ENCODE results near the gene ABCA10. TPM values are rescaled to one million over a fixed set of nuclear protein-coding genes. Genes with fewer than 3 reads are reported as not detected.

Gene ABCA10
- polyA plus RNA-seq, 2 of the 4 experiments (the other 2 are of a cell fraction), result 0.22 to 0.66 TPM

- TF ChIP-seq E2F6 (IDR thresholded peaks at IDR 0.05; ENCODE audit: borderline replicate concordance, low read depth) (no peak), FOXS1 (CRISPR knock-in tag; IDR thresholded peaks at IDR 0.05) (no peak)
Observed at GRCh38 chr17:69130627-69131296, 97.9 kb downstream of the ABCA10 start (continued).

DNA sequence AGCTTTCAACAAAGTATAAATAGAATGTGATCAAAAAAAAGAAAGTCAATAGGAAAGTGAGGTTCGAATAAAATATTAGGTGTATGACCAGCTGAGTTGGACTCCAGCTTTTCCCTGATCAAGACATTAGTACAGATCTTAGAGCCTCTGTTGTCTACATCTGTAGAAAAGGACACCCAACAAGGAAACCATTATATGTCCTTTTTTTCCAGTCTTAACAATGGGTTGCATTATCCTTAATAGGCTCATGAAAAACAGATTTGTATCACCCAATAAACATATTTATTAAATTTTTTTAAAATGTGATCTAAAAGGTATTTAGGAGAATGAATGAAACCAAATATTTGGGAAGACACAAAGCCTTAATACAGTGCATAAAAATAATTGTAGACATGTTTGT lies 105.0 kb downstream of the ABCA10 start:
- DNase-seq (ENCODE audit: low read depth in 1 of 2, low spot score in 1 of 2), result no peak
- H3K4me1 ChIP-seq, result no peaks in the 10 kb centered on the region
- FAIRE-seq, result no peak
- H3K4me2 ChIP-seq, result no peak overlapping the region
- H3K9me3 ChIP-seq, result no peaks in the 10 kb centered on the region
- POLR2A ChIA-PET, result no interaction called here
- CTCF ChIA-PET, result no interaction called here
- H3K27ac ChIP-seq, result no peak overlapping the region
- ATAC-seq, result no peak
- no peak for TF ChIP-seq ESRRA (IDR thresholded peaks at IDR 0.05; ENCODE audit: borderline replicate concordance, low read length)
- TF ChIP-seq CEBPB (IDR thresholded peaks at IDR 0.05), result no peak
- TF ChIP-seq, protein P1, sequence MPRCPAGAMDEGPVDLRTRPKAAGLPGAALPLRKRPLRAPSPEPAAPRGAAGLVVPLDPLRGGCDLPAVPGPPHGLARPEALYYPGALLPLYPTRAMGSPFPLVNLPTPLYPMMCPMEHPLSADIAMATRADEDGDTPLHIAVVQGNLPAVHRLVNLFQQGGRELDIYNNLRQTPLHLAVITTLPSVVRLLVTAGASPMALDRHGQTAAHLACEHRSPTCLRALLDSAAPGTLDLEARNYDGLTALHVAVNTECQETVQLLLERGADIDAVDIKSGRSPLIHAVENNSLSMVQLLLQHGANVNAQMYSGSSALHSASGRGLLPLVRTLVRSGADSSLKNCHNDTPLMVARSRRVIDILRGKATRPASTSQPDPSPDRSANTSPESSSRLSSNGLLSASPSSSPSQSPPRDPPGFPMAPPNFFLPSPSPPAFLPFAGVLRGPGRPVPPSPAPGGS (IDR thresholded peaks at IDR 0.05), result no peak
- TF ChIP-seq, protein P2, sequence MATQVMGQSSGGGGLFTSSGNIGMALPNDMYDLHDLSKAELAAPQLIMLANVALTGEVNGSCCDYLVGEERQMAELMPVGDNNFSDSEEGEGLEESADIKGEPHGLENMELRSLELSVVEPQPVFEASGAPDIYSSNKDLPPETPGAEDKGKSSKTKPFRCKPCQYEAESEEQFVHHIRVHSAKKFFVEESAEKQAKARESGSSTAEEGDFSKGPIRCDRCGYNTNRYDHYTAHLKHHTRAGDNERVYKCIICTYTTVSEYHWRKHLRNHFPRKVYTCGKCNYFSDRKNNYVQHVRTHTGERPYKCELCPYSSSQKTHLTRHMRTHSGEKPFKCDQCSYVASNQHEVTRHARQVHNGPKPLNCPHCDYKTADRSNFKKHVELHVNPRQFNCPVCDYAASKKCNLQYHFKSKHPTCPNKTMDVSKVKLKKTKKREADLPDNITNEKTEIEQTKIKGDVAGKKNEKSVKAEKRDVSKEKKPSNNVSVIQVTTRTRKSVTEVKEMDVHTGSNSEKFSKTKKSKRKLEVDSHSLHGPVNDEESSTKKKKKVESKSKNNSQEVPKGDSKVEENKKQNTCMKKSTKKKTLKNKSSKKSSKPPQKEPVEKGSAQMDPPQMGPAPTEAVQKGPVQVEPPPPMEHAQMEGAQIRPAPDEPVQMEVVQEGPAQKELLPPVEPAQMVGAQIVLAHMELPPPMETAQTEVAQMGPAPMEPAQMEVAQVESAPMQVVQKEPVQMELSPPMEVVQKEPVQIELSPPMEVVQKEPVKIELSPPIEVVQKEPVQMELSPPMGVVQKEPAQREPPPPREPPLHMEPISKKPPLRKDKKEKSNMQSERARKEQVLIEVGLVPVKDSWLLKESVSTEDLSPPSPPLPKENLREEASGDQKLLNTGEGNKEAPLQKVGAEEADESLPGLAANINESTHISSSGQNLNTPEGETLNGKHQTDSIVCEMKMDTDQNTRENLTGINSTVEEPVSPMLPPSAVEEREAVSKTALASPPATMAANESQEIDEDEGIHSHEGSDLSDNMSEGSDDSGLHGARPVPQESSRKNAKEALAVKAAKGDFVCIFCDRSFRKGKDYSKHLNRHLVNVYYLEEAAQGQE (IDR thresholded peaks at IDR 0.05), result no peak
- TF ChIP-seq MAZ (IDR thresholded peaks at IDR 0.05; ENCODE audit: borderline replicate concordance, low read depth, low read length), result no peak
- TF ChIP-seq KDM1A (IDR thresholded peaks at IDR 0.05; ENCODE audit: low read depth), result no peak
- TF ChIP-seq BHLHE40 (IDR thresholded peaks at IDR 0.05; ENCODE audit: low read depth, low read length), result no peak
- no peak for TF ChIP-seq ZSCAN20 (CRISPR knock-in tag; IDR thresholded peaks at IDR 0.05)
- no peak for TF ChIP-seq FOSB (CRISPR knock-in tag; IDR thresholded peaks at IDR 0.05)
- TF ChIP-seq, protein P3, sequence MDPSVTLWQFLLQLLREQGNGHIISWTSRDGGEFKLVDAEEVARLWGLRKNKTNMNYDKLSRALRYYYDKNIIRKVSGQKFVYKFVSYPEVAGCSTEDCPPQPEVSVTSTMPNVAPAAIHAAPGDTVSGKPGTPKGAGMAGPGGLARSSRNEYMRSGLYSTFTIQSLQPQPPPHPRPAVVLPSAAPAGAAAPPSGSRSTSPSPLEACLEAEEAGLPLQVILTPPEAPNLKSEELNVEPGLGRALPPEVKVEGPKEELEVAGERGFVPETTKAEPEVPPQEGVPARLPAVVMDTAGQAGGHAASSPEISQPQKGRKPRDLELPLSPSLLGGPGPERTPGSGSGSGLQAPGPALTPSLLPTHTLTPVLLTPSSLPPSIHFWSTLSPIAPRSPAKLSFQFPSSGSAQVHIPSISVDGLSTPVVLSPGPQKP (IDR thresholded peaks at IDR 0.05; ENCODE audit: low read depth, low read length), result no peak
- TF ChIP-seq, protein P4, sequence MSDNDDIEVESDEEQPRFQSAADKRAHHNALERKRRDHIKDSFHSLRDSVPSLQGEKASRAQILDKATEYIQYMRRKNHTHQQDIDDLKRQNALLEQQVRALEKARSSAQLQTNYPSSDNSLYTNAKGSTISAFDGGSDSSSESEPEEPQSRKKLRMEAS (IDR thresholded peaks at IDR 0.05), result no peak
- no peak for TF ChIP-seq CHD4 (IDR thresholded peaks at IDR 0.05; ENCODE audit: borderline replicate concordance)
- TF ChIP-seq RFX5 (IDR thresholded peaks at IDR 0.05), result no peak
- no peak for TF ChIP-seq NPAS2 (CRISPR knock-in tag; IDR thresholded peaks at IDR 0.05; ENCODE audit: borderline replicate concordance)
- no peak for TF ChIP-seq HES2 (IDR thresholded peaks at IDR 0.05)
- 21% methylated on average over 1 of the region's 1 CpG for WGBS (ENCODE audit: missing lambda C conversion rate)
- H3K4me3 ChIP-seq, result no peak overlapping the region
